Activated CD8-positive, alpha-beta T cell treated with anti-CD3 and anti-CD28 coated beads for 36 hours (primary cell): ENCODE data around the gene PCCA. TPM values are rescaled to one million over a fixed set of nuclear protein-coding genes. Genes with fewer than 3 reads are reported as not detected.

ENCODE experiments used
- ATAC-seq: fragments of 200-7000 bp; cut with Tn5 transposase; one replicate; pipeline ENCODE4 v1.10.0; 2021; ENCODE audit warnings: mild to moderate bottlenecking, moderate library complexity
- CTCF ChIA-PET: fragments of 350-600 bp; sonication (Branson Sonifier 250); formaldehyde crosslinking; loops from one replicate; lab custom pipeline; 2021; ENCODE audit warnings: antibody characterized with exemption; lab: Charles Lee
- POLR2A ChIA-PET: fragments of 350-600 bp; sonication (Branson Sonifier 250); formaldehyde crosslinking; loops from one replicate; lab custom pipeline; 2021; ENCODE audit warnings: antibody characterized with exemption; lab: Charles Lee
- DNase-seq: peaks from one replicate; pipeline ENCODE4 v3.0.0-alpha.2; 2020
- H3K27ac Mint-ChIP-seq: one replicate; pipeline ENCODE4 v1.8.0; 2021; ENCODE audit warnings: mild to moderate bottlenecking, mixed read lengths
- H3K27me3 Mint-ChIP-seq: one replicate; pipeline ENCODE4 v1.8.0; 2021; ENCODE audit warnings: mixed read lengths
- H3K36me3 Mint-ChIP-seq: one replicate; pipeline ENCODE4 v1.8.0; 2021; ENCODE audit warnings: low read depth, mixed read lengths
- H3K4me1 Mint-ChIP-seq: one replicate; pipeline ENCODE4 v1.8.0; 2021; ENCODE audit warnings: low read depth, mixed read lengths
- H3K4me3 Mint-ChIP-seq: one replicate; pipeline ENCODE4 v1.8.0; 2021; ENCODE audit warnings: mild to moderate bottlenecking, moderate library complexity, mixed read lengths
- H3K9me3 Mint-ChIP-seq: one replicate; pipeline ENCODE4 v1.8.0; 2021; ENCODE audit warnings: mixed read lengths
- intact Hi-C: fragments of 100-400 bp; cut with micrococcal nuclease; formaldehyde crosslinking; loops from one replicate; pipeline ENCODE4 v1.10.0; 2022
- total RNA-seq, 2 experiments: library from RNA; stranded (reverse); gene quantifications; one replicate each; pipeline ENCODE4 v1.2.3, GENCODE V29; 2021
- TF ChIP-seq, protein P1 (sequence below): fragments of 200-600 bp; IDR thresholded peaks from one replicate; pipeline ENCODE4 v1.8.0; 2022; ENCODE audit warnings: antibody characterized with exemption, mild to moderate bottlenecking

PCCA gene
- total RNA-seq, 2 experiments from 2014 or later = 8.4 to 9.2 TPM

DNA sequence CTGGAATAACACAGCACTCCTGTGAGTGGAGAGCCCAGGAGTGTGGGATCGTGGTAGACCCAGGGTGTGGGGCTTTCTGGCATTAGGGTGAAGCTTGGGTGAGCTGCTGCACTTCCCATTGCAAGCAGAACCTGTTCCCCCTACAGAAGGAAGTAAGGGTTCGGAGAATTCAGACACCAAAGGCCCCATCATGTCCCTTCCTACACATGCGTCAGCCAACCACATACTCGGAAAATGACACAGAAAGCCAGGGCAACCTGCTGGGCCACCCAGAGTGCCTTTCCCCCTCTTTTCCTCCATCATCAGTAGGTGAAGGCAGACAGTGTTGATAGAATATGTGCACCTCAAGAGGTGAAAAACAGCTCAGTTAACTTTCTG is 456.8 kb downstream of the PCCA start:
- CTCF ChIA-PET = interaction anchor here (1.4 kb wide), 1 partner anchor 890 kb away, joined by 3 read pairs; no protein-coding TSS in a partner anchor
- no peak for DNase-seq
- Mint-ChIP-seq H3K4me1 (peaks cover 8% of the 10 kb centered on the region), H3K36me3 (no peaks in the 10 kb centered on the region), H3K27me3 (no peaks in the 10 kb centered on the region), H3K9me3 (no peaks in the 10 kb centered on the region), H3K4me3 (no peak overlapping the region), H3K27ac (no peak overlapping the region)
- TF ChIP-seq, protein P1, sequence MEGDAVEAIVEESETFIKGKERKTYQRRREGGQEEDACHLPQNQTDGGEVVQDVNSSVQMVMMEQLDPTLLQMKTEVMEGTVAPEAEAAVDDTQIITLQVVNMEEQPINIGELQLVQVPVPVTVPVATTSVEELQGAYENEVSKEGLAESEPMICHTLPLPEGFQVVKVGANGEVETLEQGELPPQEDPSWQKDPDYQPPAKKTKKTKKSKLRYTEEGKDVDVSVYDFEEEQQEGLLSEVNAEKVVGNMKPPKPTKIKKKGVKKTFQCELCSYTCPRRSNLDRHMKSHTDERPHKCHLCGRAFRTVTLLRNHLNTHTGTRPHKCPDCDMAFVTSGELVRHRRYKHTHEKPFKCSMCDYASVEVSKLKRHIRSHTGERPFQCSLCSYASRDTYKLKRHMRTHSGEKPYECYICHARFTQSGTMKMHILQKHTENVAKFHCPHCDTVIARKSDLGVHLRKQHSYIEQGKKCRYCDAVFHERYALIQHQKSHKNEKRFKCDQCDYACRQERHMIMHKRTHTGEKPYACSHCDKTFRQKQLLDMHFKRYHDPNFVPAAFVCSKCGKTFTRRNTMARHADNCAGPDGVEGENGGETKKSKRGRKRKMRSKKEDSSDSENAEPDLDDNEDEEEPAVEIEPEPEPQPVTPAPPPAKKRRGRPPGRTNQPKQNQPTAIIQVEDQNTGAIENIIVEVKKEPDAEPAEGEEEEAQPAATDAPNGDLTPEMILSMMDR = no peak
- no peak for ATAC-seq
- intact Hi-C loops = no loop called here
- POLR2A ChIA-PET = no interaction called here

- H3K27ac Mint-ChIP-seq = no peak overlapping the region
- DNase-seq = no peak
- POLR2A ChIA-PET = no interaction called here
- H3K9me3 Mint-ChIP-seq = no peaks in the 10 kb centered on the region
- no peaks in the 10 kb centered on the region for H3K27me3 Mint-ChIP-seq
- no peak overlapping the region for H3K4me3 Mint-ChIP-seq
- intact Hi-C loops = no loop called here
- no peak for ATAC-seq
- peaks cover 8% of the 10 kb centered on the region for H3K4me1 Mint-ChIP-seq
- CTCF ChIA-PET = no interaction called here
- H3K36me3 Mint-ChIP-seq = no peaks in the 10 kb centered on the region
- TF ChIP-seq, protein P1 = no peak
Measured at GRCh38 chr13:100546713-100547405, 458.0 kb downstream of the PCCA start.

- peaks cover 2% of the 10 kb centered on the region for H3K4me1 Mint-ChIP-seq
- H3K4me3 Mint-ChIP-seq = no peak overlapping the region
- ChIA-PET POLR2A (no interaction called here), CTCF (no interaction called here)
- ATAC-seq (no peak), DNase-seq (no peak)
- H3K27ac Mint-ChIP-seq = no peak overlapping the region
- H3K36me3 Mint-ChIP-seq = no peaks in the 10 kb centered on the region
- H3K27me3 Mint-ChIP-seq = no peaks in the 10 kb centered on the region
- TF ChIP-seq, protein P1 = no peak
- no peaks in the 10 kb centered on the region for H3K9me3 Mint-ChIP-seq
- intact Hi-C loops = no loop called here
Measured at GRCh38 chr13:100547791-100548201, 458.9 kb downstream of the PCCA start.

GRCh38 chr13:100549316-100549715 is 460.4 kb downstream of the PCCA start:
- ATAC-seq (no peak), DNase-seq (no peak)
- Mint-ChIP-seq H3K4me3 (no peak overlapping the region), H3K4me1 (no peaks in the 10 kb centered on the region), H3K36me3 (no peaks in the 10 kb centered on the region), H3K9me3 (no peaks in the 10 kb centered on the region), H3K27me3 (no peaks in the 10 kb centered on the region), H3K27ac (no peak overlapping the region)
- POLR2A ChIA-PET = no interaction called here
- CTCF ChIA-PET = no interaction called here
- intact Hi-C loops = no loop called here
- TF ChIP-seq, protein P1 = no peak

DNA sequence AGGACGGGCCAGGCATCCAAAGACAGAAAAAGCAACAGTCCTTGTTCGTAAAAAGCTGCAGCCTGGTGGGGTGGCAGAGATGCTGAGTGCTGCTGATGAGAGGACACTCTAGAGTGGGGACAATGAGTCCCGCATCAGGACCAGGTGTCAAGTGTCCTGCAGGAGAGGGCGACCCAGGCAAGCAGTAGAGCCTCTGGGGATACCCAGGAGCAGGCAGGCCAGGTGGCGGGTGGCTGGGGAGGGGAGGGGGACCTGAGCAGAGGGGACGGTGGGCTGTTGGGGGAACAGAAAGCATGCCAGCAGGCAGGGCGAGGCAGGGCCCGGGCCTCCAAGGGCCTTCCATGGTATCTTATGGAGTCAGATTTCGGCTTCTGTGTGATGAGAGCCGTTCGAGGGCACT is 463.9 kb downstream of the PCCA start:
- intact Hi-C loops = no loop called here
- Mint-ChIP-seq H3K9me3 (no peaks in the 10 kb centered on the region), H3K36me3 (peaks cover 5% of the 10 kb centered on the region), H3K4me1 (no peaks in the 10 kb centered on the region), H3K27ac (no peak overlapping the region), H3K27me3 (no peaks in the 10 kb centered on the region), H3K4me3 (no peak overlapping the region)
- DNase-seq (no peak), ATAC-seq (no peak)
- ChIA-PET POLR2A (no interaction called here), CTCF (interaction anchor here (1.0 kb wide), 1 partner anchor 11 kb away, joined by 3 read pairs; no protein-coding TSS in a partner anchor)
- TF ChIP-seq, protein P1 = no peak
